Keratinocyte (primary cell): Measurements from ENCODE around the gene OR4E2. TPM values are rescaled to one million over a fixed set of nuclear protein-coding genes. Genes with fewer than 3 reads are reported as not detected.

Experiments
- DNase-seq: peaks from one replicate; pipeline ENCODE4 v3.0.0-alpha.2; 2011; ENCODE audit warnings: low read depth, missing footprints, low spot score
- FAIRE-seq: peaks from 2 replicates; lab custom pipeline; 2011; peaks lifted over from hg19 to GRCh38; lab: Jason Lieb, UNC
- H2AFZ ChIP-seq: 2 replicates; pipeline ENCODE4 v1.6.0; 2012; ENCODE audit warnings: low read length, control low read depth, inconsistent platforms; ENCODE audit not compliant: control insufficient read depth
- H3K27ac ChIP-seq: 2 replicates; pipeline ENCODE4 v1.5.1; 2011; ENCODE audit warnings: low read length; ENCODE audit not compliant: control insufficient read depth, insufficient read depth
- H3K27me3 ChIP-seq: 3 replicates; pipeline ENCODE4 v1.6.0; 2011; ENCODE audit warnings: low read length; ENCODE audit not compliant: control insufficient read depth, insufficient read depth; ENCODE audit errors: extremely low read depth
- H3K36me3 ChIP-seq, 2 experiments: 2 replicates in 1 of 2; 3 replicates in 1 of 2; pipeline ENCODE4 v1.5.1; 2011; ENCODE audit warnings: low read length in 2 of 2, mild to moderate bottlenecking in 1 of 2; ENCODE audit not compliant: control insufficient read depth in 2 of 2, insufficient read depth in 2 of 2; ENCODE audit errors: extremely low read depth in 1 of 2
- H3K4me1 ChIP-seq: 3 replicates; pipeline ENCODE4 v1.5.1; 2011; ENCODE audit warnings: low read length; ENCODE audit not compliant: control insufficient read depth, insufficient read depth; ENCODE audit errors: extremely low read depth
- H3K4me2 ChIP-seq: 3 replicates; pipeline ENCODE4 v1.6.0; 2011; ENCODE audit warnings: low read depth, low read length; ENCODE audit not compliant: control insufficient read depth, insufficient read depth; ENCODE audit errors: extremely low read depth
- H3K4me3 ChIP-seq, 3 experiments: fragments of 200-600 bp in 1 of 3; sonication (generic) in 1 of 3; 2 replicates in 2 of 3; 3 replicates in 1 of 3; pipeline ENCODE4 v1.5.1; 2011 to 2016; ENCODE audit warnings: low read length in 3 of 3, mild to moderate bottlenecking in 3 of 3, control low read depth in 2 of 3, inconsistent platforms in 1 of 3, low read depth in 1 of 3, mixed read lengths in 1 of 3, mixed run types in 1 of 3, moderate library complexity in 1 of 3; ENCODE audit not compliant: control insufficient read depth in 2 of 3, insufficient read depth in 2 of 3; ENCODE audit errors: extremely low read depth in 1 of 3
- H3K79me2 ChIP-seq: 2 replicates; pipeline ENCODE4 v1.6.0; 2012; ENCODE audit warnings: low read length; ENCODE audit not compliant: control insufficient read depth, insufficient read depth
- H3K9ac ChIP-seq: 3 replicates; pipeline ENCODE4 v1.6.0; 2011; ENCODE audit warnings: low read length; ENCODE audit not compliant: control insufficient read depth, insufficient read depth; ENCODE audit errors: extremely low read depth
- H3K9me1 ChIP-seq: 3 replicates; pipeline ENCODE4 v1.6.0; 2011; ENCODE audit warnings: low read length; ENCODE audit not compliant: control insufficient read depth, insufficient read depth; ENCODE audit errors: extremely low read depth
- H3K9me3 ChIP-seq: 2 replicates; pipeline ENCODE4 v1.5.1; 2012; ENCODE audit warnings: low read depth, low read length; ENCODE audit not compliant: control insufficient read depth
- H4K20me1 ChIP-seq: 3 replicates; pipeline ENCODE4 v1.6.0; 2011; ENCODE audit warnings: low read length; ENCODE audit not compliant: control insufficient read depth, insufficient read depth; ENCODE audit errors: extremely low read depth
- CTCF ChIP-seq, 3 experiments: IDR thresholded peaks in 1 of 3; conservative IDR thresholded peaks in 1 of 3; optimal IDR thresholded peaks in 1 of 3; 2 replicates in 2 of 3; 3 replicates in 1 of 3; pipeline versions ENCODE3 to v1.5.1; 2011; ENCODE audit warnings: low read length in 3 of 3, mild to moderate bottlenecking in 3 of 3, moderate library complexity in 2 of 3, control low read depth in 1 of 3, inconsistent platforms in 1 of 3; ENCODE audit not compliant: insufficient read depth in 2 of 3; ENCODE audit errors: extremely low read depth in 1 of 3
- EZH2 ChIP-seq: IDR thresholded peaks from one replicate; pipeline ENCODE4 v1.6.1; 2012; ENCODE audit warnings: inconsistent platforms, mild to moderate bottlenecking, low read length, moderate library complexity
- dilution Hi-C: fragments of 300-500 bp; cut with MboI; formaldehyde crosslinking; loops from one replicate; pipeline ENCODE4 v1.7.0; 2020; ENCODE audit warnings: low sequenced_read_pairs; ENCODE audit not compliant: extremely low pct_ligation_motif_present
- polyA plus RNA-seq, 5 experiments: library from polyadenylated mRNA; depleted of rRNA in 3 of 5; stranded (reverse) in 3 of 5; stranded (forward) in 1 of 5; unstranded in 1 of 5; fragments of >200 nt; gene quantifications; 1 replicate in 1 of 5; 2 replicates in 3 of 5; 3 replicates in 1 of 5; pipeline versions ENCODE4 v1.2.1 to v1.2.3, GENCODE V29; 2011 to 2012; ENCODE audit warnings: missing spikeins in 2 of 5, low read depth in 1 of 5, low replicate concordance in 1 of 5

OR4E2 gene
- polyA plus RNA-seq, 1 donor (not counting 4 experiments of a cell fraction or from before 2014, with no cell fraction given): not detected

- Histone ChIP-seq H3K9ac (no peak within 1 kb of the TSS), H3K9me3 (no peaks in the 10 kb centered on the region), H4K20me1 (no peaks in the 10 kb centered on the region), H2AFZ (no peak within 1 kb of the TSS), H3K4me2 (no peak within 1 kb of the TSS), H3K27me3 (no peaks in the 10 kb centered on the region), H3K36me3 (no peaks in the 10 kb centered on the region), H3K27ac (no peak within 1 kb of the TSS), H3K79me2 (no peaks in the 10 kb centered on the region), H3K4me3 (no peak within 1 kb of the TSS), H3K9me1 (no peaks in the 10 kb centered on the region), H3K4me1 (no peaks in the 10 kb centered on the region)
- FAIRE-seq (no peak), DNase-seq (no peak)
- no peak for TF ChIP-seq CTCF (optimal IDR thresholded peaks at IDR 0.05 in 1 of 3, IDR thresholded peaks at IDR 0.05 in 1 of 3, conservative IDR thresholded peaks at IDR 0.05 in 1 of 3; ENCODE audit: extremely low read depth in 1 of 3, insufficient read depth in 2 of 3, low read length in 3 of 3)
- TF ChIP-seq EZH2: no peak
- dilution Hi-C loops: no loop called here
Observed at GRCh38 chr14:21634840-21635239, 18.8 kb upstream of the OR4E2 start, which contains the start of gene OR10G2. OR10G2 (minus strand) TSS chr14:21634940; CDS start chr14:21634842, 98 bp downstream.

GRCh38 chr14:21642683-21643082 is 11.0 kb upstream of the OR4E2 start:
- H3K9ac ChIP-seq: no peak overlapping the region
- DNase-seq: no peak
- H3K9me3 ChIP-seq: no peaks in the 10 kb centered on the region
- no peak for FAIRE-seq
- H4K20me1 ChIP-seq: no peaks in the 10 kb centered on the region
- H3K9me1 ChIP-seq: no peaks in the 10 kb centered on the region
- no peaks in the 10 kb centered on the region for H3K79me2 ChIP-seq
- H3K4me1 ChIP-seq: no peaks in the 10 kb centered on the region
- no peak overlapping the region for H3K27ac ChIP-seq
- dilution Hi-C loops: no loop called here
- no peak overlapping the region for H3K4me2 ChIP-seq
- no peak overlapping the region for H2AFZ ChIP-seq
- no peaks in the 10 kb centered on the region for H3K27me3 ChIP-seq
- H3K36me3 ChIP-seq: no peaks in the 10 kb centered on the region
- TF ChIP-seq EZH2: no peak
- no peak for TF ChIP-seq CTCF (optimal IDR thresholded peaks at IDR 0.05 in 1 of 3, IDR thresholded peaks at IDR 0.05 in 1 of 3, conservative IDR thresholded peaks at IDR 0.05 in 1 of 3; ENCODE audit: extremely low read depth in 1 of 3, insufficient read depth in 2 of 3, low read length in 3 of 3)
- H3K4me3 ChIP-seq: no peak overlapping the region
